ENCODE data around the gene RXRB. TPM values are rescaled to one million over a fixed set of nuclear protein-coding genes. Genes with fewer than 3 reads are reported as not detected.

RXRB gene
- total and polyA plus RNA-seq, 2 of the 8 experiments (the other 6 are each of a cell fraction or from before 2014, with no cell fraction given) = 13.0 to 18.1 TPM

- TF ChIP-seq RAD21 (IDR thresholded peaks at IDR 0.05 in 1 of 2, conservative IDR thresholded peaks at IDR 0.05 in 1 of 2; ENCODE audit: low read depth in 2 of 2, low read length in 2 of 2) = no peak
- no peak for TF ChIP-seq SP4 (IDR thresholded peaks at IDR 0.05; ENCODE audit: low read length)
- no peak for TF ChIP-seq SP2 (IDR thresholded peaks at IDR 0.05; ENCODE audit: low read length)
- no peak for TF ChIP-seq SIN3A (conservative IDR thresholded peaks at IDR 0.05 in 1 of 2, IDR thresholded peaks at IDR 0.05 in 1 of 2; ENCODE audit: low read depth in 1 of 2, low read length in 2 of 2)
- no peak for TF ChIP-seq KDM4A (IDR thresholded peaks at IDR 0.05; ENCODE audit: low read depth, low read length, severe bottlenecking)
- no peak for TF ChIP-seq JUN (IDR thresholded peaks at IDR 0.05; ENCODE audit: low read depth, low read length)
- TF ChIP-seq GABPA (IDR thresholded peaks at IDR 0.05; ENCODE audit: borderline replicate concordance, insufficient read depth, low read length) = no peak
- TF ChIP-seq ATF3 (IDR thresholded peaks at IDR 0.05; ENCODE audit: insufficient read depth, low read depth, low read length) = no peak
- TF ChIP-seq POLR2AphosphoS5 (IDR thresholded peaks at IDR 0.05; ENCODE audit: low read depth, low read length) = no peak
- no peak for TF ChIP-seq PHF8 (conservative IDR thresholded peaks at IDR 0.05; ENCODE audit: low read depth, low read length)
These were observed 15.7 kb upstream of the RXRB start (continued) for GRCh38 chr6:33216117-33216649.

Data from H1 (cell line).